ENCODE results near the gene LEPR.

DNA sequence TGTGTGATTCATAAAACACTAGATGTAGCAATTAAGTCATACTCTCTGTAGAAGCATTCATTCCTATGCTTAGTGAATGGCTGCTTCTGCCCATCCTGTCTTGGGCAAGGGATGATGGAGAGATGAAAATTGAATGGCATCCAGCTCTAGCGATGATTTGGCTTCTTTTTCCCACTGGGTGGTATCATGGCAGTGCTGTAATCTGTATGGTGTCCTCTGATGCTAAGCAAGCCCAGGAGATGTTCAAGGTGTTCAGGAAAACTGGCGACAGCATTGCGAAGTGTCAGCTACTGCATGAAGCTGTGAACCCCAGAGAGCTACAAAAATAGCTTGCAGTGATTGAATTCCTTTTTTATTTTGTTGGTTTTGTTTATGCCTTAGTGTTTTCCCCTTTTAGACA is 48.9 kb upstream of the LEPR start:
- TF ChIP-seq YY1 (IDR thresholded peaks at IDR 0.05; ENCODE audit: insufficient read depth, insufficient read length) (no peak), ZNF274 (IDR thresholded peaks at IDR 0.05; ENCODE audit: low read depth, low read length) (no peak)
